HEK293 (cell line): ENCODE measurements around the gene EIF4G1.
A peak's percentile ranks its signal among the peaks of the same experiment; 100 is the strongest.

ENCODE experiments used
- CTCF ChIA-PET: fragments of 350-600 bp; formaldehyde crosslinking; extraction: SDS; loops from one replicate; lab custom pipeline; 2021; ENCODE audit warnings: antibody characterized with exemption; lab: Yijun Ruan, JAX
- POLR2A ChIA-PET: fragments of 300-600 bp; formaldehyde crosslinking; extraction: SDS; loops from one replicate; lab custom pipeline; 2020; ENCODE audit warnings: antibody characterized with exemption, inconsistent platforms; lab: Yijun Ruan, JAX
- H3K27ac ChIP-seq: fragments of 200-500 bp; sonication (Bioruptor generic); 2 replicates; pipeline ENCODE4 v1.5.1; 2014; ENCODE audit warnings: low read depth, low read length, control low read depth, inconsistent platforms; ENCODE audit errors: extremely low read depth
- H3K36me3 ChIP-seq, 2 experiments: fragments of 200-500 bp in 1 of 2; sonication (Bioruptor generic) in 1 of 2; 1 replicate in 1 of 2; 2 replicates in 1 of 2; pipeline ENCODE4 v1.5.1; 2014 to 2017; ENCODE audit warnings: inconsistent platforms in 2 of 2, low read length in 2 of 2; ENCODE audit not compliant: control insufficient read depth in 2 of 2, insufficient read depth in 1 of 2
- H3K4me1 ChIP-seq: fragments of 200-500 bp; sonication (Bioruptor generic); 2 replicates; pipeline ENCODE4 v1.5.1; 2014; ENCODE audit warnings: mild to moderate bottlenecking, low read length, inconsistent platforms; ENCODE audit not compliant: control insufficient read depth, insufficient read depth
- H3K4me3 ChIP-seq: 2 replicates; pipeline ENCODE4 v1.5.1; 2011; ENCODE audit warnings: low read depth, mild to moderate bottlenecking, control low read depth, low read length, moderate library complexity
- H3K9me3 ChIP-seq: fragments of 200-500 bp; sonication (Bioruptor generic); 2 replicates; pipeline ENCODE4 v1.5.1; 2014; ENCODE audit warnings: low read depth, low read length, inconsistent platforms; ENCODE audit not compliant: control insufficient read depth, insufficient read depth
- AEBP2 ChIP-seq: fragments of 450-650 bp; formaldehyde crosslinking; IDR thresholded peaks from 2 replicates; pipeline ENCODE4 v1.5.1; 2016; ENCODE audit warnings: missing biosample characterization, missing genetic modification characterization, borderline replicate concordance
- ATF2 ChIP-seq: fragments of 450-650 bp; formaldehyde crosslinking; IDR thresholded peaks from 2 replicates; pipeline ENCODE4 v1.5.1; 2016; ENCODE audit warnings: missing biosample characterization, missing genetic modification characterization, low read depth
- EGR2 ChIP-seq: fragments of 450-650 bp; formaldehyde crosslinking; IDR thresholded peaks from 2 replicates; pipeline ENCODE4 v1.5.1; 2016; ENCODE audit warnings: low read depth, missing biosample characterization, missing genetic modification characterization
- GLI4 ChIP-seq: fragments of 450-650 bp; formaldehyde crosslinking; IDR thresholded peaks from 2 replicates; pipeline ENCODE4 v1.5.1; 2016; ENCODE audit warnings: missing biosample characterization, missing genetic modification characterization
- HIC1 ChIP-seq: fragments of 450-650 bp; formaldehyde crosslinking; IDR thresholded peaks from 2 replicates; pipeline ENCODE4 v1.5.1; 2016; ENCODE audit warnings: missing biosample characterization, missing genetic modification characterization
- KLF10 ChIP-seq: fragments of 450-650 bp; IDR thresholded peaks from 2 replicates; pipeline ENCODE4 v1.5.1; 2018; ENCODE audit warnings: missing biosample characterization, mild to moderate bottlenecking, missing genetic modification characterization
- MZF1 ChIP-seq: fragments of 450-650 bp; formaldehyde crosslinking; IDR thresholded peaks from 2 replicates; pipeline ENCODE4 v1.5.1; 2017; ENCODE audit warnings: missing biosample characterization, missing genetic modification characterization, borderline replicate concordance
- SP2 ChIP-seq: fragments of 450-650 bp; formaldehyde crosslinking; IDR thresholded peaks from 2 replicates; pipeline ENCODE4 v1.5.1; 2016; ENCODE audit warnings: missing biosample characterization, missing genetic modification characterization
- SP7 ChIP-seq: fragments of 450-650 bp; formaldehyde crosslinking; IDR thresholded peaks from 2 replicates; pipeline ENCODE4 v1.5.1; 2016; ENCODE audit warnings: missing biosample characterization, missing genetic modification characterization
- WT1 ChIP-seq: fragments of 450-650 bp; formaldehyde crosslinking; IDR thresholded peaks from 2 replicates; pipeline ENCODE4 v1.5.1; 2016; ENCODE audit warnings: missing biosample characterization, missing genetic modification characterization
- ZFHX2 ChIP-seq: fragments of 450-650 bp; formaldehyde crosslinking; conservative IDR thresholded peaks from 2 replicates; pipeline ENCODE4 v1.5.1; 2016; ENCODE audit warnings: missing biosample characterization, missing genetic modification characterization
- ZNF174 ChIP-seq: fragments of 450-650 bp; formaldehyde crosslinking; IDR thresholded peaks from 2 replicates; pipeline ENCODE4 v1.5.0; 2017; ENCODE audit warnings: missing biosample characterization, mild to moderate bottlenecking, missing genetic modification characterization
- ZNF274 ChIP-seq, 2 experiments: fragments of 200-500 bp in 1 of 2; fragments of 450-650 bp in 1 of 2; sonication (Bioruptor generic) in 1 of 2; formaldehyde crosslinking in 1 of 2; IDR thresholded peaks; 2 replicates each; pipeline versions ENCODE4 v1.5.1 to v1.6.1; 2014 to 2016; ENCODE audit warnings: borderline replicate concordance in 1 of 2, inconsistent platforms in 1 of 2, low read length in 1 of 2, missing biosample characterization in 1 of 2, missing genetic modification characterization in 1 of 2
- ZNF335 ChIP-seq: fragments of 450-650 bp; formaldehyde crosslinking; conservative IDR thresholded peaks from 2 replicates; pipeline ENCODE4 v1.5.1; 2016; ENCODE audit warnings: missing biosample characterization, missing genetic modification characterization
- ZNF391 ChIP-seq: fragments of 450-650 bp; formaldehyde crosslinking; IDR thresholded peaks from 2 replicates; pipeline ENCODE4 v1.5.1; 2016; ENCODE audit warnings: low read depth, missing biosample characterization, missing genetic modification characterization, borderline replicate concordance
- ZNF544 ChIP-seq: fragments of 450-650 bp; formaldehyde crosslinking; IDR thresholded peaks from 2 replicates; pipeline ENCODE4 v1.5.0; 2017; ENCODE audit warnings: missing biosample characterization, missing genetic modification characterization
- ZNF548 ChIP-seq: fragments of 450-650 bp; formaldehyde crosslinking; IDR thresholded peaks from 2 replicates; pipeline ENCODE4 v1.5.1; 2016; ENCODE audit warnings: missing biosample characterization, missing genetic modification characterization
- ZNF555 ChIP-seq: fragments of 450-650 bp; formaldehyde crosslinking; conservative IDR thresholded peaks from 2 replicates; pipeline ENCODE4 v1.5.1; 2017; ENCODE audit warnings: missing biosample characterization, mild to moderate bottlenecking, missing genetic modification characterization, inconsistent platforms
- ZNF571 ChIP-seq: fragments of 450-650 bp; formaldehyde crosslinking; IDR thresholded peaks from 2 replicates; pipeline ENCODE4 v1.5.0; 2017; ENCODE audit warnings: missing biosample characterization, missing genetic modification characterization
- ZNF600 ChIP-seq: fragments of 450-650 bp; formaldehyde crosslinking; IDR thresholded peaks from 2 replicates; pipeline ENCODE4 v1.5.1; 2016; ENCODE audit warnings: missing biosample characterization, missing genetic modification characterization
- ZNF624 ChIP-seq: fragments of 450-650 bp; formaldehyde crosslinking; IDR thresholded peaks from 2 replicates; pipeline ENCODE4 v1.5.1; 2017; ENCODE audit warnings: missing biosample characterization, missing genetic modification characterization
- ZNF629 ChIP-seq: fragments of 450-650 bp; formaldehyde crosslinking; IDR thresholded peaks from 2 replicates; pipeline ENCODE4 v1.5.1; 2017; ENCODE audit warnings: missing biosample characterization, missing genetic modification characterization
- ZNF658 ChIP-seq: fragments of 450-650 bp; formaldehyde crosslinking; IDR thresholded peaks from 2 replicates; pipeline ENCODE4; 2016; ENCODE audit warnings: missing biosample characterization, missing genetic modification characterization
- ZNF837 ChIP-seq: fragments of 450-650 bp; formaldehyde crosslinking; IDR thresholded peaks from 2 replicates; pipeline ENCODE4 v1.5.1; 2016; ENCODE audit warnings: missing biosample characterization, missing genetic modification characterization
- ZNF843 ChIP-seq: fragments of 450-650 bp; formaldehyde crosslinking; IDR thresholded peaks from 2 replicates; pipeline ENCODE4 v1.5.1; 2016; ENCODE audit warnings: missing biosample characterization, missing genetic modification characterization
- ZSCAN30 ChIP-seq: fragments of 450-650 bp; IDR thresholded peaks from 2 replicates; pipeline ENCODE4 v1.5.1; 2018; ENCODE audit warnings: missing biosample characterization, mild to moderate bottlenecking, missing genetic modification characterization, moderate library complexity
- ZSCAN4 ChIP-seq: fragments of 450-650 bp; formaldehyde crosslinking; IDR thresholded peaks from 2 replicates; pipeline ENCODE4 v1.5.1; 2017; ENCODE audit warnings: missing biosample characterization, missing genetic modification characterization
- TF ChIP-seq, protein P1 (sequence below): fragments of 450-650 bp; formaldehyde crosslinking; IDR thresholded peaks from 2 replicates; pipeline ENCODE4 v1.5.1; 2016; ENCODE audit warnings: missing biosample characterization, missing genetic modification characterization
- TF ChIP-seq, protein P2 (sequence below): fragments of 450-650 bp; formaldehyde crosslinking; IDR thresholded peaks from 2 replicates; pipeline ENCODE4 v1.5.1; 2016; ENCODE audit warnings: missing biosample characterization, missing genetic modification characterization

EIF4G1 gene

GRCh38 chr3:184334470-184335158 is 20.2 kb downstream of the EIF4G1 start:
- CTCF ChIA-PET: no interaction called here
- POLR2A ChIA-PET: interaction anchor here (0.8 to 1.2 kb wide), 2 partner anchors 15 to 19 kb away, joined by 3 to 5 read pairs; no protein-coding TSS in a partner anchor
- Histone ChIP-seq H3K9me3 (no peaks in the 10 kb centered on the region), H3K4me1 (no peaks in the 10 kb centered on the region), H3K4me3 (no peak overlapping the region), H3K36me3 (peaks cover 13 to 66% of the 10 kb centered on the region in 2 experiments), H3K27ac (peak overlapping the region; percentile 17)
- TF ChIP-seq ZFHX2 (tag by site-specific recombination) (peak; percentile 31), ATF2 (tag by site-specific recombination) (no peak), ZNF174 (tag by site-specific recombination) (no peak), SP2 (tag by site-specific recombination) (peak; percentile 49), WT1 (peak; percentile 66), HIC1 (peak; percentile 75), ZNF843 (tag by site-specific recombination) (no peak), ZNF837 (tag by site-specific recombination) (no peak), ZNF548 (tag by site-specific recombination) (no peak), EGR2 (tag by site-specific recombination) (no peak), ZSCAN30 (tag by site-specific recombination) (no peak), ZNF629 (tag by site-specific recombination) (peak; percentile 83), ZNF335 (tag by site-specific recombination) (no peak), ZNF391 (no peak), ZNF624 (tag by site-specific recombination) (no peak), ZNF544 (tag by site-specific recombination) (no peak), ZSCAN4 (tag by site-specific recombination) (no peak), ZNF600 (peak; percentile 77), MZF1 (tag by site-specific recombination) (no peak), ZNF658 (tag by site-specific recombination) (no peak), SP7 (tag by site-specific recombination) (no peak; the same call in none of the 2 replicates), ZNF571 (tag by site-specific recombination) (no peak), ZNF274 (IDR thresholded peaks at IDR 0.05; ENCODE audit: low read length) (no peak), ZNF274 (tag by site-specific recombination; IDR thresholded peaks at IDR 0.05; ENCODE audit: borderline replicate concordance) (no peak), AEBP2 (no peak), KLF10 (tag by site-specific recombination) (no peak), ZNF555 (no peak), GLI4 (tag by site-specific recombination) (no peak)
- TF ChIP-seq, protein P1, sequence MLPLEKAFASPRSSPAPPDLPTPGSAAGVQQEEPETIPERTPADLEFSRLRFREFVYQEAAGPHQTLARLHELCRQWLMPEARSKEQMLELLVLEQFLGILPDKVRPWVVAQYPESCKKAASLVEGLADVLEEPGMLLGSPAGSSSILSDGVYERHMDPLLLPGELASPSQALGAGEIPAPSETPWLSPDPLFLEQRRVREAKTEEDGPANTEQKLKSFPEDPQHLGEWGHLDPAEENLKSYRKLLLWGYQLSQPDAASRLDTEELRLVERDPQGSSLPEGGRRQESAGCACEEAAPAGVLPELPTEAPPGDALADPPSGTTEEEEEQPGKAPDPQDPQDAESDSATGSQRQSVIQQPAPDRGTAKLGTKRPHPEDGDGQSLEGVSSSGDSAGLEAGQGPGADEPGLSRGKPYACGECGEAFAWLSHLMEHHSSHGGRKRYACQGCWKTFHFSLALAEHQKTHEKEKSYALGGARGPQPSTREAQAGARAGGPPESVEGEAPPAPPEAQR (tag by site-specific recombination): no peak
- TF ChIP-seq, protein P2, sequence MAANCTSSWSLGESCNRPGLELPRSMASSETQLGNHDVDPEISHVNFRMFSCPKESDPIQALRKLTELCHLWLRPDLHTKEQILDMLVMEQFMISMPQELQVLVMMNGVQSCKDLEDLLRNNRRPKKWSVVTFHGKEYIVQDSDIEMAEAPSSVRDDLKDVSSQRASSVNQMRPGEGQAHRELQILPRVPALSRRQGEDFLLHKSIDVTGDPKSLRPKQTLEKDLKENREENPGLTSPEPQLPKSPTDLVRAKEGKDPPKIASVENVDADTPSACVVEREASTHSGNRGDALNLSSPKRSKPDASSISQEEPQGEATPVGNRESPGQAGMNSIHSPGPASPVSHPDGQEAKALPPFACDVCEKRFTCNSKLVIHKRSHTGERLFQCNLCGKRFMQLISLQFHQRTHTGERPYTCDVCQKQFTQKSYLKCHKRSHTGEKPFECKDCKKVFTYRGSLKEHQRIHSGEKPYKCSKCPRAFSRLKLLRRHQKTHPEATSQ: no peak
